OCI-M2 (cell line): Measurements from ENCODE around the gene ENTPD8.
"Not testable (repeated sequence)": the region's sequence is repeated elsewhere in the genome, so short reads cannot be mapped to it uniquely, and the experiment has no call there.

Experiments used
- DNase-seq: peaks from one replicate; lab custom pipeline; 2025; ENCODE audit not compliant: unreplicated experiment; lab: John Stamatoyannopoulos, UW

ENTPD8 gene

GRCh38 chr9:137459601-137460362 lies 18.6 kb upstream of the ENTPD8 start:
- no peak for DNase-seq

GRCh38 chr9:137459152-137459600 lies 18.0 kb upstream of the ENTPD8 start, which contains the start of gene NSMF:
Gene NSMF (minus strand): TSS chr9:137459334. CDS start chr9:137459102, 232 bp downstream.
- DNase-seq, result peak; percentile 27

GRCh38 chr9:137458194-137459151 lies 17.3 kb upstream of the ENTPD8 start:
- DNase-seq, result no peak

- no peak for DNase-seq
Observed at GRCh38 chr9:137457406-137458193, 16.4 kb upstream of the ENTPD8 start.

- no peak for DNase-seq
Observed at GRCh38 chr9:137456864-137457405, 15.8 kb upstream of the ENTPD8 start.

- DNase-seq, result no peak
Observed at GRCh38 chr9:137456061-137456863, 15.1 kb upstream of the ENTPD8 start.

- no peak for DNase-seq
Observed at GRCh38 chr9:137455359-137455991, 14.3 kb upstream of the ENTPD8 start.

GRCh38 chr9:137454597-137455358 lies 13.6 kb upstream of the ENTPD8 start:
- DNase-seq, result no peak

- no peak for DNase-seq
Observed at GRCh38 chr9:137454145-137454596, 13.0 kb upstream of the ENTPD8 start.

- no peak for DNase-seq
Observed at GRCh38 chr9:137453643-137454081, 12.5 kb upstream of the ENTPD8 start.

- DNase-seq, result no peak
Observed at GRCh38 chr9:137452761-137453642, 11.8 kb upstream of the ENTPD8 start.

- no peak for DNase-seq
Observed at GRCh38 chr9:137452006-137452760, 11.0 kb upstream of the ENTPD8 start.

GRCh38 chr9:137451264-137452005 lies 10.3 kb upstream of the ENTPD8 start:
- not testable (repeated sequence) for DNase-seq

- not testable (repeated sequence) for DNase-seq
Observed at GRCh38 chr9:137450539-137451222, 9.5 kb upstream of the ENTPD8 start.

- DNase-seq, result no peak
Observed at GRCh38 chr9:137449931-137450538, 8.9 kb upstream of the ENTPD8 start.
